Ovary (tissue), 9 donors: ENCODE measurements around the gene RNPEP. TPM values are rescaled to one million over a fixed set of nuclear protein-coding genes. Genes with fewer than 3 reads are reported as not detected.
A peak's percentile ranks its signal among the peaks of the same experiment; 100 is the strongest.
"Not testable (repeated sequence)": the region's sequence is repeated elsewhere in the genome, so short reads cannot be mapped to it uniquely, and the experiment has no call there.

Source experiments
- DNase-seq, 5 donors: peaks; one replicate each; pipeline ENCODE4 v3.0.0-alpha.2; 2019 to 2020
- H3K27ac ChIP-seq, 2 donors: fragments of 200-600 bp; one replicate each; pipeline versions ENCODE4 v1.5.1 to v1.8.0; 2019 to 2022
- H3K27me3 ChIP-seq: fragments of 200-600 bp; one replicate; pipeline ENCODE4 v1.8.0; 2022
- H3K36me3 ChIP-seq: fragments of 200-600 bp; sonication (generic); one replicate; pipeline ENCODE4 v1.5.1; 2019
- H3K4me1 ChIP-seq: one replicate; pipeline ENCODE4 v1.8.1; 2013; ENCODE audit warnings: mild to moderate bottlenecking, moderate library complexity; ENCODE audit not compliant: insufficient read depth
- H3K4me3 ChIP-seq: fragments of 200-600 bp; sonication (generic); one replicate; pipeline ENCODE4 v1.5.1; 2017
- H3K9me3 ChIP-seq, 2 donors: fragments of 200-600 bp in 1 of 2; sonication (generic) in 1 of 2; one replicate each; pipeline versions ENCODE4 v1.5.1 to v1.8.1; 2013 to 2019; ENCODE audit warnings: mild to moderate bottlenecking in 1 of 2, moderate library complexity in 1 of 2
- CTCF ChIP-seq, 3 donors: fragments of 450-650 bp in 2 of 3; fragments of 200-600 bp in 1 of 3; IDR thresholded peaks; one replicate each; pipeline versions ENCODE4 v1.5.1 to v1.8.0; 2016 to 2022; ENCODE audit warnings: antibody characterized with exemption in 3 of 3, mild to moderate bottlenecking in 1 of 3
- EP300 ChIP-seq: sonication (generic); formaldehyde crosslinking; IDR thresholded peaks from one replicate; pipeline ENCODE4 v1.6.1; 2017; ENCODE audit warnings: antibody characterized with exemption
- POLR2A ChIP-seq: fragments of 450-650 bp; IDR thresholded peaks from one replicate; pipeline ENCODE4 v1.6.1; 2017; ENCODE audit warnings: antibody characterized with exemption, mild to moderate bottlenecking, moderate library complexity
- WGBS, 3 donors: extraction: QIAGEN DNeasy Blood & Tissue Kit in 1 of 3; methylation state at CpG; one replicate each; pipeline versions ENCODE4 v1.1.5 to v1.1.7; 2013 to 2017; 5-methylcytosine and 5-hydroxymethylcytosine counted together
- intact Hi-C, 4 donors: fragments of 100-400 bp; cut with DNase I; formaldehyde crosslinking; loops; one replicate each; pipeline versions ENCODE4 v1.11.0 to v1.15.1; 2022 to 2023
- polyA plus RNA-seq, 2 donors: library from polyadenylated mRNA; stranded (reverse); fragments of 200-250 nt in 1 of 2; fragments of 350-450 nt in 1 of 2; fragmentation: Illumina TruSeq in 1 of 2; extraction: RNeasy Lipid Tissue Mini Kit (QIAGEN cat#74804) in 1 of 2; gene quantifications; one replicate each; pipeline ENCODE4 v1.2.3, GENCODE V29; 2013 to 2014
- total RNA-seq, 7 donors: library from RNA; depleted of rRNA in 2 of 7; stranded (reverse); fragments of >200 nt in 2 of 7; fragmentation: NEBNext Ultra II Directional in 3 of 7; extraction: Animal tissue kit (Norgen Biotek cat#: 25700) in 3 of 7; gene quantifications; one replicate each; pipeline versions ENCODE4 v1.1.0 to v1.2.4, GENCODE V29; 2016 to 2023
- donor health status: DM: no; HTN: no; CAD: no; lungs with moderate emphysema.
- donor health status: DM: no; HTN: no; CAD: no.
- donor health status: Bipolar disorder and iron deficiency.
- donor health status: DM: yes; HTN: yes; CAD: no.
- donor health status: DM: no; HTN: no; CAD: no.
- donor health status: DM: yes; HTN: yes; CAD: no.

RNPEP gene
- total and polyA plus RNA-seq, 9 donors: 32.4 to 76.2 (median 43.9) TPM

DNA sequence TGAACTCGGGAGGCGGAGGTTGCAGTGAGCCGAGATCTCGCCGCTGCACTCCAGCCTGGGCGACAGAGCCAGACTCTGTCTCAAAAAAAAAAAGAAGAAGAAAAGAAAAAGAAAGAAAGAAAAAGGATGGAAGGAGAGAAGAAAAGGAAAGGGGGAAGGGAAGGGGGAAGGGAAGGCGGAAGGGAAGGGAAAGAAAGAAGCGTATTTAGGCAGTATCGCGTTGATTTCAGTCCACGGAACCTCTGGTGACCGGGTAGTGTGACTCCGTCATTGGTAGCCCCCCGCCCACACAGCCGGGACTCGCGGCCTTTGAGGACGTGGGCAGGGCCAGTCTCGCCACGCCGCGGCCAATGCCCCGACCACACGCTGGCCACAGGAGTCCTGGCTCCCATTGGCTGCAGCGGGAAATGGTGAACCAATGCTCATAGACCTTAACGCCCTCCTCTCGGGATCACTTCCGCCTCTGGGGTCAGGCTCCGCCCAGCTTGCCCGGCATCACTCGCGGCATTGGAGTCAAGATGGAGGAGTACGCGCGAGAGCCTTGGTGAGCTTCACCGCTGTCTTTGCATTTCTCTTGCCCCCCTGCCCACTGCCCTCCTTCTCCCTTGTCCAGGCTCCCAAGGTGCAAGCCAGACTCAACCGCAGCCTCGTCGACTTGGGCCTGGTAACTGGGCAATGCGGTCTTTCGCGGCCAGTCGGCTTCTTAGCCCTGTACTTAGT, 27.3 kb upstream of the RNPEP start, which contains the start of gene TIMM17A:
TIMM17A (plus strand) TSS at position 495 of the 720 bp plus-strand sequence; CDS start at position 519, 24 bp downstream.
- Histone ChIP-seq H3K9me3 (no peaks in the 10 kb centered on the region), H3K27me3 (no peaks in the 10 kb centered on the region), H3K27ac (peak within 1 kb of the TSS; percentile 79), H3K4me1 (peaks cover 4% of the 10 kb centered on the region), H3K36me3 (no peaks in the 10 kb centered on the region), H3K4me3 (peak within 1 kb of the TSS; percentile 73)
- peak; percentile 94 to 96 (median 95) for DNase-seq
- TF ChIP-seq CTCF (IDR thresholded peaks at IDR 0.05) (peak in 2 of 3 donors; percentile 7 to 11), EP300 (no peak), POLR2A (peak; percentile 92)
- WGBS, 3 donors: 0 to 1% (median 1%) methylated on average over 43 of the region's 43 CpGs
- intact Hi-C loops: loop anchor here in 1 of 4 donors (5.0 kb wide), 1 partner anchor 63 kb away; no protein-coding TSS in a partner anchor

GRCh38 chr1:201955729-201956143, 26.7 kb upstream of the RNPEP start:
- no peaks in the 10 kb centered on the region for H3K9me3 ChIP-seq
- H3K4me3 ChIP-seq: peak overlapping the region; percentile 73
- WGBS, 3 donors: 0 to 1% (median 0%) methylated on average over 17 of the region's 17 CpGs
- H3K27me3 ChIP-seq: no peaks in the 10 kb centered on the region
- peaks cover 2% of the 10 kb centered on the region for H3K4me1 ChIP-seq
- TF ChIP-seq CTCF (IDR thresholded peaks at IDR 0.05) (no peak), EP300 (no peak), POLR2A (no peak)
- peak overlapping the region; percentile 47 to 79 for H3K27ac ChIP-seq
- DNase-seq: no peak
- intact Hi-C loops: loop anchor here in 1 of 4 donors (5.0 kb wide), 1 partner anchor 63 kb away; no protein-coding TSS in a partner anchor
- H3K36me3 ChIP-seq: no peaks in the 10 kb centered on the region

DNA sequence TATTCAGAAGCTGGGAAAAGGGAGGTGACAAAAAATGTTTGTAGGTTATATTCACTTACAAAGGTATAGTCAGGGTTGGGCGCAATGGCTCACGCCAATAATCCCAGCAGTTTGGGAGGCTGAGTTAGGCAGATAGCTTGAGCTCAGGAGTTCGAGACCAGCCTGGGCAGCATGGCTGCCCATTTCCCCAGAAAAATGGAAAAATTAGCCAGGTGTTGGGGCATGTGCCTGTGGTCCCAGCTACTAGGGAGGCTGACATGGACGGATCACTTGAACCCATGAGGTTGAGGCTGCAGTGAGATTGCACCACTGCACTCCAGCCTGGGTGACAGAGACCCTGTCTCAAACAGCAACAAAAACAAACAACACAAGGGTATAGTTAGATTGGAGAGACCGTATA, 24.1 kb upstream of the RNPEP start:
- no peak overlapping the region for H3K4me3 ChIP-seq
- 84 to 94% (median 92%) methylated on average over 5 of the region's 5 CpGs for WGBS, 3 donors
- no peaks in the 10 kb centered on the region for H3K27me3 ChIP-seq
- peaks cover 3% of the 10 kb centered on the region for H3K36me3 ChIP-seq
- H3K4me1 ChIP-seq: peaks cover 2% of the 10 kb centered on the region
- DNase-seq: no peak
- H3K27ac ChIP-seq: no peak overlapping the region
- H3K9me3 ChIP-seq: no peaks in the 10 kb centered on the region
- intact Hi-C loops: loop anchor here in 1 of 4 donors (5.0 kb wide), 1 partner anchor 66 kb away; no protein-coding TSS in a partner anchor
- TF ChIP-seq POLR2A: no peak
- no peak for TF ChIP-seq EP300
- TF ChIP-seq CTCF (IDR thresholded peaks at IDR 0.05): no peak

GRCh38 chr1:201962382-201962781, 20.1 kb upstream of the RNPEP start:
- H3K27me3 ChIP-seq, H3K4me3 ChIP-seq, H3K27ac ChIP-seq, intact Hi-C loops, H3K9me3 ChIP-seq, H3K36me3 ChIP-seq, H3K4me1 ChIP-seq, DNase-seq: not testable (repeated sequence)
- 81 to 93% (median 82%) methylated on average over 10 of the region's 10 CpGs for WGBS, 3 donors

DNA sequence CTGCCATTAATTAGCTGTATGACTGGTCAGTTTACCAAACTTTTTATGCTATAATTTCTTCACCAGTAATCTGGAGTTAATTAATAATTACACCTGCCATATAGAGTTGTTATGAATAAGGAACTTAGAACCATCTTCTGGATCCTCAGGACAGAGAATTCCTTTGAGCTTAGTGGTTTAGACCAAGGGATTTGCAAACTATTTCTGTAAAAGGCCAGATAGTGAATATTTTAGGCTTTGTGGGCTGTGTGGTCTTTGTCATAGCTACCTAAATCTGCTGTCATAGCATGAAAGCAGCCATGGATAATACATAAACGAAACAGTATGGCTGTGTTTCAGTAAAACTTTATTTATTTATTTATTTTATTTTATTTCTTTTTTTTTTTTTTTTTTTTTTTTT, 18.2 kb upstream of the RNPEP start:
- Histone ChIP-seq H3K27ac (no peak overlapping the region), H3K9me3 (no peaks in the 10 kb centered on the region), H3K4me3 (no peak overlapping the region), H3K27me3 (no peaks in the 10 kb centered on the region), H3K4me1 (no peaks in the 10 kb centered on the region), H3K36me3 (peaks cover 3% of the 10 kb centered on the region)
- intact Hi-C loops: no loop called here
- no peak for TF ChIP-seq CTCF (IDR thresholded peaks at IDR 0.05)
- WGBS, 3 donors: 65 to 82% (median 75%) methylated on average over 1 of the region's 1 CpG
- DNase-seq: no peak
